Brain microvascular endothelial cell (primary cell): ENCODE measurements around the gene MAP3K13.
"Not testable (repeated sequence)": the region's sequence is repeated elsewhere in the genome, so short reads cannot be mapped to it uniquely, and the experiment has no call there.

ENCODE experiments used
- DNase-seq: peaks from one replicate; pipeline ENCODE4 v3.0.0-alpha.2; 2020
- H3K27ac ChIP-seq: fragments of 250-450 bp; sonication (Bioruptor Pico); 2 replicates; pipeline ENCODE4 v1.5.1; 2020; ENCODE audit warnings: mild to moderate bottlenecking, moderate library complexity
- H3K27me3 ChIP-seq: fragments of 250-450 bp; sonication (Bioruptor Pico); replicated peaks from 2 replicates; pipeline ENCODE4 v1.5.1; 2020; ENCODE audit warnings: mild to moderate bottlenecking
- H3K36me3 ChIP-seq: fragments of 250-450 bp; sonication (Bioruptor Pico); replicated peaks from 2 replicates; pipeline ENCODE4 v1.5.1; 2020; ENCODE audit warnings: mild to moderate bottlenecking
- H3K4me3 ChIP-seq: 2 replicates; pipeline ENCODE4 v1.5.1; 2011; ENCODE audit warnings: low read depth, mild to moderate bottlenecking, control low read depth, low read length, moderate library complexity
- in situ Hi-C: cut with HindIII; loops from 2 replicates; pipeline ENCODE4 v1.10.0; 2017; ENCODE audit warnings: low sequenced_read_pairs, low pct_ligation_motif_present
- TF ChIP-seq, protein P1 (sequence below): IDR thresholded peaks from 2 replicates; pipeline ENCODE4 v1.5.1; 2011; ENCODE audit warnings: low read depth, mild to moderate bottlenecking, moderate library complexity, low read length, control low read depth, inconsistent platforms; ENCODE audit errors: missing control alignments

Gene MAP3K13

GRCh38 chr3:185416513-185416912 lies 53.6 kb downstream of the MAP3K13 start:
- no peaks in the 10 kb centered on the region for H3K27me3 ChIP-seq
- H3K27ac ChIP-seq = no peak overlapping the region
- TF ChIP-seq, protein P1, sequence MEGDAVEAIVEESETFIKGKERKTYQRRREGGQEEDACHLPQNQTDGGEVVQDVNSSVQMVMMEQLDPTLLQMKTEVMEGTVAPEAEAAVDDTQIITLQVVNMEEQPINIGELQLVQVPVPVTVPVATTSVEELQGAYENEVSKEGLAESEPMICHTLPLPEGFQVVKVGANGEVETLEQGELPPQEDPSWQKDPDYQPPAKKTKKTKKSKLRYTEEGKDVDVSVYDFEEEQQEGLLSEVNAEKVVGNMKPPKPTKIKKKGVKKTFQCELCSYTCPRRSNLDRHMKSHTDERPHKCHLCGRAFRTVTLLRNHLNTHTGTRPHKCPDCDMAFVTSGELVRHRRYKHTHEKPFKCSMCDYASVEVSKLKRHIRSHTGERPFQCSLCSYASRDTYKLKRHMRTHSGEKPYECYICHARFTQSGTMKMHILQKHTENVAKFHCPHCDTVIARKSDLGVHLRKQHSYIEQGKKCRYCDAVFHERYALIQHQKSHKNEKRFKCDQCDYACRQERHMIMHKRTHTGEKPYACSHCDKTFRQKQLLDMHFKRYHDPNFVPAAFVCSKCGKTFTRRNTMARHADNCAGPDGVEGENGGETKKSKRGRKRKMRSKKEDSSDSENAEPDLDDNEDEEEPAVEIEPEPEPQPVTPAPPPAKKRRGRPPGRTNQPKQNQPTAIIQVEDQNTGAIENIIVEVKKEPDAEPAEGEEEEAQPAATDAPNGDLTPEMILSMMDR = no peak
- no peak overlapping the region for H3K4me3 ChIP-seq
- no peaks in the 10 kb centered on the region for H3K36me3 ChIP-seq
- no peak for DNase-seq
- in situ Hi-C loops = no loop called here

DNA sequence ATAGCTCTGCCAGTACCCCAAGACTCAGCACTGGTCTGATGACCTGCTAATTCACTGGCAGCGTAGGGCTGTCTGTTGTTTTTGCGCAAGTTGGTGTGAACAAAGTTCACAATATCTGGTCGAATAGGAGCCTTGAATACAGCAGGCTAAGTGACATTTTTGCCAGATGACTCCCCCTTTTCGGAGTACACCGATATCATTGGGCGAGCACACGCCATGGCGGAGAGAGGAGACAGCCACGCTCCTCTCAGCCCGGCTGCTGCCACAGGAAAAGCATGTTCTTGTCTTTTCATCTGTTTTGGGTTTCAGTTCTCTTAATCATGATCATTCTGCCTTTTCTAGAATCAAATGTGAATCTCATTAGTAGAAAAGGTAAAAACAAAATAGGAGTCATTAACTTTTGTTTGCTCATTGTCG lies 55.6 kb downstream of the MAP3K13 start:
- H3K4me3 ChIP-seq, H3K36me3 ChIP-seq, in situ Hi-C loops, DNase-seq, H3K27ac ChIP-seq, H3K27me3 ChIP-seq: not testable (repeated sequence)

GRCh38 chr3:185420762-185421161 lies 57.8 kb downstream of the MAP3K13 start:
- Histone ChIP-seq H3K27ac (no peak overlapping the region), H3K36me3 (no peaks in the 10 kb centered on the region), H3K27me3 (no peaks in the 10 kb centered on the region), H3K4me3 (no peak overlapping the region)
- DNase-seq = no peak
- in situ Hi-C loops = no loop called here
- TF ChIP-seq, protein P1 = no peak

DNA sequence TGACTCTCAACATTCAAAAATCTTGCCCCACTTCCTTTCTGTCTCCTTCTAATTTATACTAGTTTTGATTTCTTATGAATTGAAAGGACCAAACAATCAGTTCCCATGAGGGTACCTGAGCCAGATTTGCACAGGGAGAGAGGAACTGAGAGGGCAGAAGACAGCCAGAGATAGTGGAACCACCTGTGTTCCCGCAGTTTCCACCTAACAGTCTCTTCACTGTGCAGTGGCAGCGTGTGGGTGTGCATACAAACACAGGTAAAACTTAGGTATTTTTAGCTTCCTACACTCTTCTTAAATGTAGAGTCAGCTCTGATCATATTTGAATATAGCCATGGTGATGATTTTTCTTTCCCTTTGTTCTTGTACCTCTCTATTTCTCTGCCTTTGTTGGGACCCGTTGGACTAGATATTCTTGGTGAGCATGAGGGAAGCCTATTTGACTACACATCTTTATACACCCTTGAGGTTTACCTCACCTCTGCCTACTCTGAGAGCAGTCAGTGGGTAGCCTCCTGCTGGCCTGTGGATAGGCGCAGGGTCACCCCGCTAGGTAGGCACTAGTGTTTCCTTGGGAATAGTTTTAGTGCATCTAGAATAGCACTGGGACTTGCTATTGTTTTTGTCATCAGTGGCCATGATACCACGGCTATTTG lies 58.8 kb downstream of the MAP3K13 start:
- H3K27ac ChIP-seq = no peak overlapping the region
- H3K27me3 ChIP-seq = no peaks in the 10 kb centered on the region
- in situ Hi-C loops = no loop called here
- H3K4me3 ChIP-seq = no peak overlapping the region
- no peak for DNase-seq
- H3K36me3 ChIP-seq = no peaks in the 10 kb centered on the region
- TF ChIP-seq, protein P1 = no peak

GRCh38 chr3:185422677-185423076 lies 59.7 kb downstream of the MAP3K13 start:
- no peak overlapping the region for H3K4me3 ChIP-seq
- no peak overlapping the region for H3K27ac ChIP-seq
- TF ChIP-seq, protein P1 = no peak
- in situ Hi-C loops = no loop called here
- no peak for DNase-seq
- H3K27me3 ChIP-seq = no peaks in the 10 kb centered on the region
- no peaks in the 10 kb centered on the region for H3K36me3 ChIP-seq

- DNase-seq = peak; percentile 29
- H3K36me3 ChIP-seq = no peaks in the 10 kb centered on the region
- TF ChIP-seq, protein P1 = no peak
- no peaks in the 10 kb centered on the region for H3K27me3 ChIP-seq
- H3K27ac ChIP-seq = no peak overlapping the region
- in situ Hi-C loops = no loop called here
- H3K4me3 ChIP-seq = no peak overlapping the region
These were observed 60.2 kb downstream of the MAP3K13 start for GRCh38 chr3:185423178-185423577.
